GM12878 (cell line): Measurements from ENCODE around the gene OCRL. TPM values are rescaled to one million over a fixed set of nuclear protein-coding genes. Genes with fewer than 3 reads are reported as not detected.

Experiments used
- ATAC-seq: fragments of 200-7000 bp; cut with Tn5 transposase; 3 replicates; pipeline ENCODE4 v1.9.1; 2020; ENCODE audit warnings: mild to moderate bottlenecking, moderate library complexity
- BruUV-seq: library from RNA; stranded (reverse); fragments of 400-500 nt; replicated peaks from 2 replicates; lab custom pipeline; 2021; lab: Mats Ljungman, UMichigan
- CTCF ChIA-PET: fragments of 300-600 bp; sonication (Branson Sonifier 250); formaldehyde crosslinking; extraction: SDS; loops from one replicate; lab custom pipeline; 2021; ENCODE audit warnings: inconsistent platforms; lab: Yijun Ruan, JAX
- POLR2A ChIA-PET: fragments of 350-600 bp; formaldehyde crosslinking; extraction: SDS; loops from one replicate; lab custom pipeline; 2021; ENCODE audit warnings: inconsistent platforms; lab: Charles Lee
- RAD21 ChIA-PET: fragments of 300-600 bp; sonication (Branson Sonifier 250); formaldehyde crosslinking; loops from one replicate; lab custom pipeline; 2023; ENCODE audit warnings: antibody characterized with exemption; ENCODE audit not compliant: unreplicated experiment; lab: Charles Lee
- SMC1A ChIA-PET: fragments of 300-600 bp; sonication (Branson Sonifier 250); formaldehyde crosslinking; loops from one replicate; lab custom pipeline; 2023; ENCODE audit not compliant: unreplicated experiment, uncharacterized antibody; lab: Charles Lee
- DNase-seq: peaks from one replicate; pipeline ENCODE4 v3.0.0-alpha.2; 2011; ENCODE audit warnings: low read depth, low spot score
- FAIRE-seq: peaks from 3 replicates; lab custom pipeline; 2011; peaks lifted over from hg19 to GRCh38; lab: Jason Lieb, UNC
- H2AFZ ChIP-seq: 2 replicates; pipeline ENCODE4 v1.6.0; 2011; ENCODE audit warnings: low read depth, low read length, control low read depth; ENCODE audit not compliant: control insufficient read depth
- H3K27ac ChIP-seq: 2 replicates; pipeline ENCODE4 v1.5.1; 2011; ENCODE audit warnings: control low read depth; ENCODE audit not compliant: control insufficient read depth, insufficient read depth
- H3K27me3 ChIP-seq, 2 experiments: replicated peaks in 1 of 2; 2 replicates each; pipeline versions ENCODE4 v1.6.0 to v1.6.1; 2011; ENCODE audit warnings: low read length in 1 of 2; ENCODE audit not compliant: control insufficient read depth in 2 of 2, insufficient read depth in 2 of 2
- H3K36me3 ChIP-seq, 2 experiments: 2 replicates each; pipeline ENCODE4 v1.5.1; 2011; ENCODE audit warnings: low read length in 1 of 2; ENCODE audit not compliant: control insufficient read depth in 2 of 2, insufficient read depth in 2 of 2
- H3K4me1 ChIP-seq: 2 replicates; pipeline ENCODE4 v1.6.1; 2011; ENCODE audit warnings: mild to moderate bottlenecking, low read length, moderate library complexity, mixed read lengths; ENCODE audit not compliant: control insufficient read depth, insufficient read depth
- H3K4me2 ChIP-seq: 2 replicates; pipeline ENCODE4 v1.6.0; 2011; ENCODE audit warnings: control low read depth; ENCODE audit not compliant: control insufficient read depth, insufficient read depth
- H3K4me3 ChIP-seq: fragments of 200-600 bp; sonication (generic); 2 replicates; pipeline ENCODE4 v1.5.1; 2016
- H3K79me2 ChIP-seq: 2 replicates; pipeline ENCODE4 v1.6.0; 2011; ENCODE audit warnings: low read length; ENCODE audit not compliant: control insufficient read depth, insufficient read depth
- H3K9ac ChIP-seq: 2 replicates; pipeline ENCODE4 v1.8.0; 2011; ENCODE audit warnings: low read length, control low read depth, mixed read lengths; ENCODE audit not compliant: control insufficient read depth, insufficient read depth
- H3K9me3 ChIP-seq: replicated peaks from 3 replicates; pipeline ENCODE4 v1.5.1; 2011; ENCODE audit warnings: mild to moderate bottlenecking, low read length; ENCODE audit not compliant: control insufficient read depth, insufficient read depth
- H4K20me1 ChIP-seq: 2 replicates; pipeline ENCODE4 v1.6.0; 2011; ENCODE audit not compliant: control insufficient read depth, insufficient read depth
- ASH2L ChIP-seq: fragments of 300-600, 200-600 bp; sonication (generic); IDR thresholded peaks from 2 replicates; pipeline ENCODE4 v1.6.1; 2017; ENCODE audit warnings: low read depth, mild to moderate bottlenecking, borderline replicate concordance
- NBN ChIP-seq: fragments of 450-650 bp; IDR thresholded peaks from 2 replicates; pipeline ENCODE4 v1.6.1; 2016
- REST ChIP-seq: IDR thresholded peaks from 2 replicates; pipeline ENCODE4 v1.6.1; 2012; ENCODE audit warnings: mild to moderate bottlenecking, low read depth, low read length
- WGBS: methylation state at CpG from one replicate; pipeline ENCODE4 v1.1.6; 2016; ENCODE audit warnings: low lambda C conversion rate; ENCODE audit not compliant: insufficient replicate concordance, insufficient coverage; ENCODE audit errors: missing lambda C conversion rate; 5-methylcytosine and 5-hydroxymethylcytosine counted together
- in situ Hi-C: fragments of 300-500 bp; cut with MboI; formaldehyde crosslinking; loops from 9 replicates; pipeline ENCODE4 v1.14.3; 2018; ENCODE audit warnings: mixed read lengths
- intact Hi-C: fragments of 100-400 bp; cut with micrococcal nuclease; formaldehyde crosslinking; loops from one replicate; pipeline ENCODE4 v1.14.2; 2022; ENCODE audit not compliant: unreplicated experiment
- polyA plus RNA-seq, 11 experiments: library from polyadenylated mRNA; depleted of rRNA in 4 of 11; unstranded in 6 of 11; stranded (reverse) in 5 of 11; fragments of >200 nt; fragmentation: Nextera tagmentation in 4 of 11; fragmentation: Illumina TruSeq in 1 of 11; extraction: Ambion mirVana in 4 of 11; extraction: Trizol in 1 of 11; gene quantifications; 1 replicate in 1 of 11; 2 replicates in 10 of 11; pipeline versions ENCODE4 v1.2.1 to v1.2.3, GENCODE V29; 2011 to 2016; ENCODE audit warnings: inconsistent platforms in 2 of 11, missing spikeins in 2 of 11, low read depth in 1 of 11
- total RNA-seq, 4 experiments: library from RNA; depleted of rRNA in 3 of 4; stranded (reverse); fragments of >200 nt in 3 of 4; fragmentation: Illumina TruSeq in 1 of 4; extraction: Trizol in 1 of 4; gene quantifications; 2 replicates each; pipeline versions ENCODE4 v1.2.1 to v1.2.3, GENCODE V29; 2013 to 2021
- TF ChIP-seq, protein P1 (sequence below): IDR thresholded peaks from 2 replicates; pipeline ENCODE4 v1.6.1; 2012; ENCODE audit warnings: low read depth, low read length, improper control_type of control experiment

The OCRL gene
- total and polyA plus RNA-seq, 10 of the 15 experiments (the other 5 are each of a cell fraction or from before 2014, with no cell fraction given): 0.53 to 4.4 (median 2.3) TPM

DNA sequence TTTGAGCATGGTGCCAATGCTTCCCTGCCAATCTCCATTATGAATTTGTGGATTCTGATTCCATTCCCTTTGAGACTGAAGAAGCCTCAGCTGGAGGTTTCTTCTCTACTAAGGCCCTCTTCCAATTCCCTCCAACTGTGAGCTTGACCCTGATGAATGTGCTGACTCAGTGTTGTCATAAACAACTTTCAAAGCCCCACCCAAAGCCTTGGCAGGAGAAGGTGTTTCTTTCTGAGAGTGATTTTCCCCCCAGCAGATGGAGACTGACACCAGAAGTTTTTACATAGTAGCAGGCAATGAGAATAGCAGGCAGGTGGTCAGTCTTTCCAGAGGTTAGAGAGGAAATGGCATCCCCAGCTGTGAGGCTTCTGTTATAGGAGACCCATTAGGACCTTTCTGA is 53.1 kb downstream of the OCRL start:
- TF ChIP-seq NBN: no peak
- TF ChIP-seq, all 136 proteins: peak for 0
- no peak for ATAC-seq
- Histone ChIP-seq H3K4me2 (no peak overlapping the region), H3K9me3 (no peaks in the 10 kb centered on the region), H3K27ac (no peak overlapping the region), H3K4me3 (no peak overlapping the region), H3K36me3 (no peaks in the 10 kb centered on the region), H3K4me1 (no peaks in the 10 kb centered on the region), H3K27me3 (no peaks in the 10 kb centered on the region), H3K79me2 (no peaks in the 10 kb centered on the region), H3K9ac (no peak overlapping the region), H4K20me1 (no peaks in the 10 kb centered on the region), H2AFZ (no peak overlapping the region)
- FAIRE-seq: no peak
- no TSS peak for BruUV-seq
- POLR2A ChIA-PET: no interaction called here
- SMC1A ChIA-PET: no interaction called here
- in situ Hi-C loops (no loop called here), intact Hi-C loops (no loop called here)
- DNase-seq: no peak
- CTCF ChIA-PET: interaction anchor here (1.0 to 1.3 kb wide), 4 partner anchors 8 to 487 kb away, joined by 3 to 5 read pairs (median 4); no protein-coding TSS in a partner anchor
- RAD21 ChIA-PET: no interaction called here

GRCh38 chrX:129594781-129595180 is 54.7 kb downstream of the OCRL start:
- H3K4me2 ChIP-seq: no peak overlapping the region
- TF ChIP-seq REST: no peak
- no peak for TF ChIP-seq ASH2L
- TF ChIP-seq, protein P1, sequence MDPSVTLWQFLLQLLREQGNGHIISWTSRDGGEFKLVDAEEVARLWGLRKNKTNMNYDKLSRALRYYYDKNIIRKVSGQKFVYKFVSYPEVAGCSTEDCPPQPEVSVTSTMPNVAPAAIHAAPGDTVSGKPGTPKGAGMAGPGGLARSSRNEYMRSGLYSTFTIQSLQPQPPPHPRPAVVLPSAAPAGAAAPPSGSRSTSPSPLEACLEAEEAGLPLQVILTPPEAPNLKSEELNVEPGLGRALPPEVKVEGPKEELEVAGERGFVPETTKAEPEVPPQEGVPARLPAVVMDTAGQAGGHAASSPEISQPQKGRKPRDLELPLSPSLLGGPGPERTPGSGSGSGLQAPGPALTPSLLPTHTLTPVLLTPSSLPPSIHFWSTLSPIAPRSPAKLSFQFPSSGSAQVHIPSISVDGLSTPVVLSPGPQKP: no peak
- TF ChIP-seq, all 136 proteins: peak for 0
- Histone ChIP-seq H3K36me3 (no peaks in the 10 kb centered on the region), H3K4me1 (no peaks in the 10 kb centered on the region), H3K79me2 (no peaks in the 10 kb centered on the region), H3K27me3 (no peaks in the 10 kb centered on the region), H3K9me3 (no peaks in the 10 kb centered on the region), H4K20me1 (no peaks in the 10 kb centered on the region), H2AFZ (no peak overlapping the region), H3K9ac (no peak overlapping the region), H3K27ac (no peak overlapping the region), H3K4me3 (no peak overlapping the region)
- DNase-seq (no peak), ATAC-seq (no peak), FAIRE-seq (no peak)
- ChIA-PET POLR2A (interaction anchor here (0.8 kb wide), 1 partner anchor 9 kb away, joined by 3 read pairs; no protein-coding TSS in a partner anchor), SMC1A (no interaction called here), RAD21 (no interaction called here), CTCF (no interaction called here)
- in situ Hi-C loops: no loop called here
- WGBS: 62% methylated on average over 1 of the region's 1 CpG
- no TSS peak for BruUV-seq
- intact Hi-C loops: no loop called here
